RWPE2 (cell line): Measurements from ENCODE around the gene CERS6.

Experiments
- ATAC-seq: fragments of 200-7000 bp; cut with Tn5 transposase; 3 replicates; pipeline ENCODE4 v1.9.1; 2021; ENCODE audit warnings: low read depth
- DNase-seq: peaks from one replicate; pipeline ENCODE4 v3.0.0-alpha.2; 2020; ENCODE audit warnings: low spot score
- H3K27ac ChIP-seq: fragments of 450-650 bp; 2 replicates; pipeline ENCODE4 v1.5.1; 2017; ENCODE audit warnings: mild to moderate bottlenecking; ENCODE audit not compliant: poor library complexity, severe bottlenecking
- H3K27me3 ChIP-seq: fragments of 250-450 bp; sonication (Bioruptor Pico); 2 replicates; pipeline ENCODE4 v1.5.1; 2021; ENCODE audit warnings: mild to moderate bottlenecking, moderate library complexity; ENCODE audit not compliant: insufficient read depth, poor library complexity, severe bottlenecking
- H3K36me3 ChIP-seq: fragments of 250-450 bp; sonication (Bioruptor Pico); 2 replicates; pipeline ENCODE4 v1.5.1; 2020; ENCODE audit warnings: low read depth, mild to moderate bottlenecking, moderate library complexity
- H3K4me1 ChIP-seq: fragments of 250-450 bp; sonication (Bioruptor Pico); 2 replicates; pipeline ENCODE4 v1.5.1; 2021; ENCODE audit warnings: mild to moderate bottlenecking, moderate library complexity; ENCODE audit not compliant: insufficient read depth, poor library complexity, severe bottlenecking
- H3K4me3 ChIP-seq: fragments of 250-450 bp; sonication (Bioruptor Pico); 2 replicates; pipeline ENCODE4 v1.5.1; 2021; ENCODE audit warnings: mild to moderate bottlenecking, moderate library complexity; ENCODE audit not compliant: severe bottlenecking
- H3K9me3 ChIP-seq: fragments of 250-450 bp; sonication (Bioruptor Pico); 2 replicates; pipeline ENCODE4 v1.5.1; 2021; ENCODE audit warnings: mild to moderate bottlenecking, moderate library complexity; ENCODE audit not compliant: severe bottlenecking
- CTCF ChIP-seq: fragments of 450-650 bp; IDR thresholded peaks from one replicate; pipeline ENCODE4 v1.5.1; 2017; ENCODE audit warnings: mild to moderate bottlenecking, moderate library complexity; ENCODE audit not compliant: poor library complexity, severe bottlenecking

The CERS6 gene

GRCh38 chr2:168706806-168707205, 250.7 kb downstream of the CERS6 start:
- H3K4me3 ChIP-seq, result no peak overlapping the region
- DNase-seq, result no peak
- no peak for ATAC-seq

GRCh38 chr2:168708080-168708479, 252.0 kb downstream of the CERS6 start:
- no peaks in the 10 kb centered on the region for H3K36me3 ChIP-seq
- no peaks in the 10 kb centered on the region for H3K27me3 ChIP-seq
- DNase-seq (no peak), ATAC-seq (no peak)
- TF ChIP-seq CTCF, result no peak
- peaks cover 2% of the 10 kb centered on the region for H3K9me3 ChIP-seq
- H3K4me3 ChIP-seq, result no peak overlapping the region
- no peak overlapping the region for H3K27ac ChIP-seq
- H3K4me1 ChIP-seq, result no peaks in the 10 kb centered on the region

More at GRCh38 chr2:168706806-168707205, 250.7 kb downstream of the CERS6 start:
- no peak for TF ChIP-seq CTCF
- Histone ChIP-seq H3K27ac (no peak overlapping the region), H3K36me3 (no peaks in the 10 kb centered on the region; the same call in 1 of the 2 replicates), H3K27me3 (no peaks in the 10 kb centered on the region), H3K4me1 (no peaks in the 10 kb centered on the region), H3K9me3 (no peaks in the 10 kb centered on the region)

GRCh38 chr2:168710754-168711467, 254.8 kb downstream of the CERS6 start:
- no peaks in the 10 kb centered on the region for H3K36me3 ChIP-seq
- H3K9me3 ChIP-seq, result peaks cover 2% of the 10 kb centered on the region
- no peaks in the 10 kb centered on the region for H3K27me3 ChIP-seq
- no peak for ATAC-seq
- H3K27ac ChIP-seq, result no peak overlapping the region
- no peak for TF ChIP-seq CTCF
- no peak for DNase-seq
- H3K4me3 ChIP-seq, result no peak overlapping the region
- no peaks in the 10 kb centered on the region for H3K4me1 ChIP-seq

GRCh38 chr2:168712053-168712452, 256.0 kb downstream of the CERS6 start:
- no peak for ATAC-seq
- Histone ChIP-seq H3K4me3 (no peak overlapping the region), H3K27ac (no peak overlapping the region), H3K4me1 (peaks cover 4% of the 10 kb centered on the region), H3K36me3 (no peaks in the 10 kb centered on the region), H3K9me3 (peaks cover 2% of the 10 kb centered on the region), H3K27me3 (no peaks in the 10 kb centered on the region)
- no peak for DNase-seq
- no peak for TF ChIP-seq CTCF

GRCh38 chr2:168713325-168713724, 257.3 kb downstream of the CERS6 start:
- ATAC-seq (no peak), DNase-seq (no peak)
- Histone ChIP-seq H3K4me1 (peaks cover 16% of the 10 kb centered on the region), H3K36me3 (peaks cover 3% of the 10 kb centered on the region; the same call in 1 of the 2 replicates), H3K27me3 (no peaks in the 10 kb centered on the region), H3K27ac (no peak overlapping the region), H3K9me3 (peaks cover 2% of the 10 kb centered on the region), H3K4me3 (no peak overlapping the region)
- no peak for TF ChIP-seq CTCF
